ENCODE results near the gene KCNQ2. TPM values are rescaled to one million over a fixed set of nuclear protein-coding genes. Genes with fewer than 3 reads are reported as not detected.
"Not testable (repeated sequence)": the region's sequence is repeated elsewhere in the genome, so short reads cannot be mapped to it uniquely, and the experiment has no call there.

KCNQ2 gene
- total and polyA plus RNA-seq, 2 experiments from 2014 or later = 68.5 to 92.4 TPM

GRCh38 chr20:63380346-63380870 lies 92.0 kb downstream of the KCNQ2 start (continued):
- TF ChIP-seq CTCF (conservative IDR thresholded peaks at IDR 0.05; ENCODE audit: low read depth in 2 of 2) (no peak), STAT1 (IDR thresholded peaks at IDR 0.05; ENCODE audit: unreplicated experiment) (no peak), EZH2 (IDR thresholded peaks at IDR 0.05; ENCODE audit: low read depth, unreplicated experiment) (no peak), ZNF114 (CRISPR knock-in tag; IDR thresholded peaks at IDR 0.05) (no peak), REST (IDR thresholded peaks at IDR 0.05; ENCODE audit: unreplicated experiment) (no peak), ZNF331 (CRISPR knock-in tag; IDR thresholded peaks at IDR 0.05; ENCODE audit: low read depth) (no peak)

- H3K36me3 ChIP-seq (ENCODE audit: insufficient read depth); H3K4me2 ChIP-seq; H3K4me3 ChIP-seq; H4K20me1 ChIP-seq (replicated peaks; ENCODE audit: insufficient read depth); H3K27ac ChIP-seq (ENCODE audit: low read depth); H3K79me2 ChIP-seq (replicated peaks; ENCODE audit: insufficient read depth); H3F3A ChIP-seq (replicated peaks; ENCODE audit: low read depth); H3K4me3 Mint-ChIP-seq; H3K36me3 Mint-ChIP-seq (ENCODE audit: low read depth); ATAC-seq; H3K9me3 Mint-ChIP-seq; H2AFZ ChIP-seq; H3K27ac Mint-ChIP-seq; DNase-seq (ENCODE audit: low spot score); H3K9me2 ChIP-seq (ENCODE audit: insufficient read depth); H3K27me3 ChIP-seq (ENCODE audit: insufficient read depth): not testable (repeated sequence)
- H3K4me1 ChIP-seq (ENCODE audit: insufficient read depth) = peaks cover 18% of the 10 kb centered on the region
- H3K4me1 Mint-ChIP-seq = peaks cover 28% of the 10 kb centered on the region
- peaks cover 16% of the 10 kb centered on the region for H3K27me3 Mint-ChIP-seq (ENCODE audit: insufficient read depth, low read depth, poor library complexity)
Measured at GRCh38 chr20:63379872-63380271, 92.6 kb downstream of the KCNQ2 start.

- Mint-ChIP-seq H3K36me3 (ENCODE audit: low read depth) (no peaks in the 10 kb centered on the region), H3K9me3 (no peaks in the 10 kb centered on the region; the same call in 2 of the 3 replicates), H3K27me3 (ENCODE audit: insufficient read depth, low read depth, poor library complexity) (peaks cover 16% of the 10 kb centered on the region), H3K27ac (no peak overlapping the region), H3K4me3 (no peak overlapping the region), H3K4me1 (peaks cover 28% of the 10 kb centered on the region)
- H4K20me1 ChIP-seq (replicated peaks; ENCODE audit: insufficient read depth) = no peaks in the 10 kb centered on the region
- H3F3A ChIP-seq (replicated peaks; ENCODE audit: low read depth) = no peaks in the 10 kb centered on the region
- H3K4me3 ChIP-seq = no peak overlapping the region
- no peak overlapping the region for H3K27ac ChIP-seq (ENCODE audit: low read depth)
- peaks cover 18% of the 10 kb centered on the region for H3K4me1 ChIP-seq (ENCODE audit: insufficient read depth)
- no peaks in the 10 kb centered on the region for H3K36me3 ChIP-seq (ENCODE audit: insufficient read depth)
- no peak overlapping the region for H2AFZ ChIP-seq
- no peaks in the 10 kb centered on the region for H3K9me2 ChIP-seq (ENCODE audit: insufficient read depth)
- TF ChIP-seq JUNB (IDR thresholded peaks at IDR 0.05; ENCODE audit: unreplicated experiment) (no peak), STAT1 (IDR thresholded peaks at IDR 0.05; ENCODE audit: unreplicated experiment) (no peak), EZH2phosphoT487 (IDR thresholded peaks at IDR 0.05; ENCODE audit: unreplicated experiment) (no peak), NANOG (IDR thresholded peaks at IDR 0.05; ENCODE audit: borderline replicate concordance) (no peak), ETS1 (IDR thresholded peaks at IDR 0.05) (no peak), REST (IDR thresholded peaks at IDR 0.05; ENCODE audit: unreplicated experiment) (no peak), EZH2 (IDR thresholded peaks at IDR 0.05; ENCODE audit: low read depth, unreplicated experiment) (no peak), ZNF114 (CRISPR knock-in tag; IDR thresholded peaks at IDR 0.05) (no peak)
- H3K27me3 ChIP-seq (ENCODE audit: insufficient read depth) = no peaks in the 10 kb centered on the region
- ATAC-seq = no peak
- H3K4me2 ChIP-seq = no peak overlapping the region
- DNase-seq (ENCODE audit: low spot score) = no peak
- H3K79me2 ChIP-seq (replicated peaks; ENCODE audit: insufficient read depth) = no peaks in the 10 kb centered on the region
Measured at GRCh38 chr20:63379296-63379695, 93.2 kb downstream of the KCNQ2 start.

Measured in GM23338 (cell line).